ENCODE results near the gene PRR5L. TPM values are rescaled to one million over a fixed set of nuclear protein-coding genes. Genes with fewer than 3 reads are reported as not detected.

The PRR5L gene
- total and polyA plus RNA-seq, 9 donors: 5.9 to 56.3 (median 22.1) TPM

DNA sequence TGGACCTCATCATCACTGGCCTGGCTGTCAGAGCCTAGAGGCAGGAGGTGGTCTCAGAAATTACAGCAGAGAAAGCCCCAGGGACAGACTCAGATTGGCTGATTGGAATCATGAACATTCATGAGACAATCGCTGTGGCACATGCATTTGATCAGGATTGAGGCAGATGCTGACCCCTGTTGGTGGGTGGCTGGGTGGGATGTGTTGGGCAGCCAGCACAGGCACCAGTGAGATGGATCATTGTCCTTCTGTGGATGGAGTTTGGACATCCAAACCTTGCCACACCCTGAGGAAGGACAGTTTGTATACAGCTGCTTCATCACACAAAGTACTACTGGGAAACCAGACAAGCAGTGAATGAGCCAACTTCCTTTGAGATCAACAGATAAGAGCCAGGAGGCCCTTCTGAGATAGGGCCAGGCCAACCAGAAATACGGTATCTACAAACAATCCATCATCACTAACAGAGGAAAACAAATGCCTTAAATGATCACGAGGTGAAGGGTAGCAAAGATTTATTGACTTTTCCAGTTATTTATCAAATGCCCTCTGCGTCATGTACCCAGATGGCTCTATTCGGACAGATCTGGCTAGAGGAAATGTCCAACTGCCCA lies 24.2 kb upstream of the PRR5L start:
- H3K36me3 ChIP-seq: no peaks in the 10 kb centered on the region

GRCh38 chr11:36273110-36273509 lies 23.0 kb upstream of the PRR5L start:
- 84 to 90% (median 84%) methylated on average over 3 of the region's 3 CpGs for WGBS, 3 donors
- H3K36me3 ChIP-seq: no peaks in the 10 kb centered on the region

More for the DNA sequence above, 24.2 kb upstream of the PRR5L start:
- DNase-seq: no peak
- Histone ChIP-seq H3K27ac (no peak overlapping the region), H3K4me3 (no peak overlapping the region), H3K4me1 (ENCODE audit: insufficient read depth) (no peaks in the 10 kb centered on the region), H3K27me3 (no peaks in the 10 kb centered on the region), H3K9me3 (no peaks in the 10 kb centered on the region)
- no peak for TF ChIP-seq POLR2A (IDR thresholded peaks at IDR 0.05)
- TF ChIP-seq CTCF (IDR thresholded peaks at IDR 0.05): no peak
- TF ChIP-seq EP300 (IDR thresholded peaks at IDR 0.05): no peak
- WGBS, 3 donors: 88 to 90% (median 88%) methylated on average over 5 of the region's 5 CpGs
- intact Hi-C loops (cut with DNase I): no loop called here

DNA sequence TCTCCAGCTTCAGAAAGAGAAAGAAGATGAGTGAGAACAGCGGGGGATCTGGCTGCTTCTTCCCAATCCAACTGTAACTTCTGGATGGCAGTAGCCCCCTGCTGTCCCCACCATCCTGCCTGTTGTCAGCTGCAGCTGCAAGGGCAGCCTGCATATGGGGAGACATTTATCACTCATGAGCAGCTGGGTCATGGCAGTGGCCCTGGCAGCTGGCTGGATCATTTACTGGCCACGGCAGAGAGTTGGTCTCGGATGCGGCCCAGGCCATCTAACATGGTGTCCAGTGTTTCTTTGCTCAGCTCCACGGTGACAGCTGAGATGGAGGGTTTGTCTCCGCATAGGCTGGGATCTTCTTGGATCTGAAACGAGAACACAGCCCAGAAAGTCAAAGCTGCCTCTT lies 21.7 kb upstream of the PRR5L start:
- intact Hi-C loops (cut with DNase I): no loop called here
- TF ChIP-seq CTCF (IDR thresholded peaks at IDR 0.05) (no peak), POLR2A (IDR thresholded peaks at IDR 0.05) (no peak), EP300 (IDR thresholded peaks at IDR 0.05) (no peak)
- Histone ChIP-seq H3K27ac (no peak overlapping the region), H3K36me3 (no peaks in the 10 kb centered on the region), H3K9me3 (no peaks in the 10 kb centered on the region), H3K4me3 (no peak overlapping the region), H3K4me1 (ENCODE audit: insufficient read depth) (no peaks in the 10 kb centered on the region), H3K27me3 (no peaks in the 10 kb centered on the region)
- 86 to 93% (median 91%) methylated on average over 7 of the region's 7 CpGs for WGBS, 3 donors
- DNase-seq: no peak

More at GRCh38 chr11:36273110-36273509, 23.0 kb upstream of the PRR5L start:
- DNase-seq: no peak
- no peak overlapping the region for H3K4me3 ChIP-seq
- H3K27ac ChIP-seq: no peak overlapping the region
- H3K27me3 ChIP-seq: no peaks in the 10 kb centered on the region
- no peak for TF ChIP-seq POLR2A (IDR thresholded peaks at IDR 0.05)
- no peak for TF ChIP-seq EP300 (IDR thresholded peaks at IDR 0.05)
- TF ChIP-seq CTCF (IDR thresholded peaks at IDR 0.05): no peak
- intact Hi-C loops (cut with DNase I): no loop called here
- no peaks in the 10 kb centered on the region for H3K9me3 ChIP-seq
- no peaks in the 10 kb centered on the region for H3K4me1 ChIP-seq (ENCODE audit: insufficient read depth)

GRCh38 chr11:36278531-36279282 lies 17.4 kb upstream of the PRR5L start:
- Histone ChIP-seq H3K36me3 (no peaks in the 10 kb centered on the region), H3K27ac (no peak overlapping the region), H3K4me1 (ENCODE audit: insufficient read depth) (no peaks in the 10 kb centered on the region), H3K4me3 (no peak overlapping the region), H3K27me3 (no peaks in the 10 kb centered on the region), H3K9me3 (no peaks in the 10 kb centered on the region)
- 70 to 83% (median 75%) methylated on average over 13 of the region's 13 CpGs for WGBS, 3 donors
- DNase-seq: no peak
- TF ChIP-seq CTCF (IDR thresholded peaks at IDR 0.05) (no peak), EP300 (IDR thresholded peaks at IDR 0.05) (no peak), POLR2A (IDR thresholded peaks at IDR 0.05) (no peak)
- intact Hi-C loops (cut with DNase I): no loop called here

Data from ovary (tissue), 9 donors.